ENCODE measurements around the gene ACOT11.

ACOT11 gene

DNA sequence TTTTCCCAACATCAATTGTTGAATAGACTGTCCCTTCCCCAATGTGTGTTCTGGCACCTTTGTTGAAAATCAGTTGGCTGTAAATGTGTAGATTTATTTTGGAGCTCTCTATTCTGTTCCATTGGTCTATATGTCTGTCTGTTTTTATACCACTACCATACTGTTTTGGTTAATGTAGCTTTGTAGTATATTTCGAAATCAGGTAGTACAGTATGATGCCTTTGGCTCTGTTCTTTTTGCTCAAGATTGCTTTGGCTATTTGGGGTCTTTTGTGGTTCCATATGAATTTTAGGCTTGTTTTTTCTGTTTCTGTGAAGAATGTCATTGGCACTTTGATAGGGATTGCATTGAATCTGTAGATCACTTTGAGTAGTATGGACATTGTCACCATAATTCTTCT lies 8.1 kb downstream of the ACOT11 start:
- TF ChIP-seq EZH2 (IDR thresholded peaks at IDR 0.05; ENCODE audit: borderline replicate concordance, low read depth, low read length, severe bottlenecking) = no peak
- TF ChIP-seq, protein P1, sequence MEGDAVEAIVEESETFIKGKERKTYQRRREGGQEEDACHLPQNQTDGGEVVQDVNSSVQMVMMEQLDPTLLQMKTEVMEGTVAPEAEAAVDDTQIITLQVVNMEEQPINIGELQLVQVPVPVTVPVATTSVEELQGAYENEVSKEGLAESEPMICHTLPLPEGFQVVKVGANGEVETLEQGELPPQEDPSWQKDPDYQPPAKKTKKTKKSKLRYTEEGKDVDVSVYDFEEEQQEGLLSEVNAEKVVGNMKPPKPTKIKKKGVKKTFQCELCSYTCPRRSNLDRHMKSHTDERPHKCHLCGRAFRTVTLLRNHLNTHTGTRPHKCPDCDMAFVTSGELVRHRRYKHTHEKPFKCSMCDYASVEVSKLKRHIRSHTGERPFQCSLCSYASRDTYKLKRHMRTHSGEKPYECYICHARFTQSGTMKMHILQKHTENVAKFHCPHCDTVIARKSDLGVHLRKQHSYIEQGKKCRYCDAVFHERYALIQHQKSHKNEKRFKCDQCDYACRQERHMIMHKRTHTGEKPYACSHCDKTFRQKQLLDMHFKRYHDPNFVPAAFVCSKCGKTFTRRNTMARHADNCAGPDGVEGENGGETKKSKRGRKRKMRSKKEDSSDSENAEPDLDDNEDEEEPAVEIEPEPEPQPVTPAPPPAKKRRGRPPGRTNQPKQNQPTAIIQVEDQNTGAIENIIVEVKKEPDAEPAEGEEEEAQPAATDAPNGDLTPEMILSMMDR (IDR thresholded peaks at IDR 0.05; ENCODE audit: borderline replicate concordance, extremely low read depth, low read length, poor library complexity, severe bottlenecking) = no peak
- Histone ChIP-seq H3K9me3 (ENCODE audit: insufficient read depth, low read length, severe bottlenecking) (no peaks in the 10 kb centered on the region), H3K36me3 (ENCODE audit: insufficient read depth, low read length) (no peaks in the 10 kb centered on the region), H4K20me1 (ENCODE audit: insufficient read depth, low read length) (no peaks in the 10 kb centered on the region), H3K4me2 (ENCODE audit: insufficient read depth, low read length) (no peak overlapping the region), H2AFZ (ENCODE audit: low read depth, low read length) (no peak overlapping the region), H3K79me2 (ENCODE audit: insufficient read depth, low read length) (no peaks in the 10 kb centered on the region), H3K9ac (ENCODE audit: low read depth, low read length) (no peak overlapping the region), H3K27me3 (ENCODE audit: insufficient read depth, low read length, poor library complexity) (no peaks in the 10 kb centered on the region), H3K27ac (ENCODE audit: low read length) (no peak overlapping the region), H3K4me1 (ENCODE audit: insufficient read depth, low read length) (no peaks in the 10 kb centered on the region), H3K4me3 (ENCODE audit: low read depth in 1 of 2, low read length in 2 of 2) (no peak overlapping the region)
- DNase-seq (no peak), ATAC-seq (ENCODE audit: insufficient read depth, low read depth) (no peak)

DNA sequence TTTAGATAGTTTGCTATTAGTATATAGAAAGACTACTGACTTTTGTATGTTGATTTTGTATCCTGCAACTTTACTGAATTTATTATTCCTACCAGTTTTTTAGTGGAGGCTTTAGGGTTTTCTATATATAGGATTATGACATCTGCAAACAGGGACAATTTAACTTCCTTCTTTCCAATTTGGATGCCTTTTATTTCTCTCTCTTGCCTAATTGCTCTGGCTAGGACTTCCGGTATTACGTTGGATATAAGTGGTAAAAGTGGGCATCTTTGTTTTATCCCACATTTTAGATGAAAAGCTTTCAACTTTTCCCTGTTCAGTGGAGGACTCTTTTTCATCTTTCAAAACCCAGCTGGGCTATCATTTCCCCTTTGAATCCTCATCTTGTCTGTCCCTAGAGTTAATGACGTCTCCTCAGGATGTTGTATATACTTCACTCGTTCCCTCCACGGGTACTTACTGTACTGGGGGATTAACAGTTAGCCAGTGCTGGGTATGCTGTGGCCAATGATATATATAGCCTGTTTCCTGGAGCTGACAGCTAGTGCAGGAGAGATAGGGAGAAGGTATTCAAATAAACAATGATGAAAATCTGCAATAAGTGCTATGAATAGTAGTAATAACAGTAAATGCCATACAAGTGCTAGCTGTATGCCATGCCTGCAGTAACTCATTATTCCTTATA lies 9.8 kb downstream of the ACOT11 start:
- TF ChIP-seq EZH2 (IDR thresholded peaks at IDR 0.05; ENCODE audit: borderline replicate concordance, low read depth, low read length, severe bottlenecking) = no peak
- TF ChIP-seq, protein P1 (IDR thresholded peaks at IDR 0.05; ENCODE audit: borderline replicate concordance, extremely low read depth, low read length, poor library complexity, severe bottlenecking) = no peak
- DNase-seq (no peak), ATAC-seq (ENCODE audit: insufficient read depth, low read depth) (no peak)
- Histone ChIP-seq H3K4me2 (ENCODE audit: insufficient read depth, low read length) (no peak overlapping the region), H3K4me1 (ENCODE audit: insufficient read depth, low read length) (no peaks in the 10 kb centered on the region), H3K9ac (ENCODE audit: low read depth, low read length) (no peak overlapping the region), H3K27ac (ENCODE audit: low read length) (no peak overlapping the region), H3K79me2 (ENCODE audit: insufficient read depth, low read length) (no peaks in the 10 kb centered on the region), H4K20me1 (ENCODE audit: insufficient read depth, low read length) (no peaks in the 10 kb centered on the region), H3K27me3 (ENCODE audit: insufficient read depth, low read length, poor library complexity) (no peaks in the 10 kb centered on the region), H2AFZ (ENCODE audit: low read depth, low read length) (no peak overlapping the region), H3K36me3 (ENCODE audit: insufficient read depth, low read length) (no peaks in the 10 kb centered on the region), H3K4me3 (ENCODE audit: low read depth in 1 of 2, low read length in 2 of 2) (no peak overlapping the region), H3K9me3 (ENCODE audit: insufficient read depth, low read length, severe bottlenecking) (no peaks in the 10 kb centered on the region)

DNA sequence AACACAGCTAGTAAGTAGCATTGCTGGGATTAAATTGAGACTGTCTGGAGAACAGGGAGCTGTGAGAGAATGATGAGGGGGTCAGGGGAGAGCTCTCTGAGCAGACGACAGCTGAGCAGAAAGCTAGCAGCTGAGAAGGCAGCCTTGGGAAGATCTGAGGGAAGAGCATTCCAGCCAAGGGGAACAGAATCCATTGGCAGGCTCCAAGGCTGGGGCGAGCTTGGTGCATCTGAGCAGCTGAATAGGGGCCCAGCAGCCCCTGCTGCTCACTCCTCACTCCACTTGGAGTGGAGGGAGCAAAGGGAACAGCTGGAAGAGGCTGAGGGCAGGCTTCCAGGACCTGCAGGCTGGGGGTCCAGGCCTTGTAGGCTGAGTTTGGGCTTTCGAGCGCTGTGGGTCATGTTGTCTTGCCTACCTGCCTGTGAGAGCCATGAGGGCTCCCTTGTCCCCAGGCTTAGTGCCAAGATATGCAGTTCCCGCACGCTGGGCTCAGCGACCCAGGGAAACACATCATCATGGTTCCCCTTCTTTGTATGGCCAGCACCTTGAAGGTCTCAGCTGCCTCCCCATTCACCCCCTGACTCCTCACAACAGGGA lies 10.5 kb downstream of the ACOT11 start:
- no peak overlapping the region for H3K4me3 ChIP-seq (ENCODE audit: low read depth in 1 of 2, low read length in 2 of 2)
- no peaks in the 10 kb centered on the region for H3K79me2 ChIP-seq (ENCODE audit: insufficient read depth, low read length)
- no peaks in the 10 kb centered on the region for H3K27me3 ChIP-seq (ENCODE audit: insufficient read depth, low read length, poor library complexity)
- no peak for DNase-seq
- no peaks in the 10 kb centered on the region for H3K36me3 ChIP-seq (ENCODE audit: insufficient read depth, low read length)
- H3K27ac ChIP-seq (ENCODE audit: low read length) = no peak overlapping the region
- ATAC-seq (ENCODE audit: insufficient read depth, low read depth) = no peak
- no peaks in the 10 kb centered on the region for H4K20me1 ChIP-seq (ENCODE audit: insufficient read depth, low read length)
- H2AFZ ChIP-seq (ENCODE audit: low read depth, low read length) = no peak overlapping the region
- no peaks in the 10 kb centered on the region for H3K9me3 ChIP-seq (ENCODE audit: insufficient read depth, low read length, severe bottlenecking)
- TF ChIP-seq, protein P1 (IDR thresholded peaks at IDR 0.05; ENCODE audit: borderline replicate concordance, extremely low read depth, low read length, poor library complexity, severe bottlenecking) = no peak
- TF ChIP-seq EZH2 (IDR thresholded peaks at IDR 0.05; ENCODE audit: borderline replicate concordance, low read depth, low read length, severe bottlenecking) = no peak
- no peaks in the 10 kb centered on the region for H3K4me1 ChIP-seq (ENCODE audit: insufficient read depth, low read length)
- H3K4me2 ChIP-seq (ENCODE audit: insufficient read depth, low read length) = no peak overlapping the region
- no peak overlapping the region for H3K9ac ChIP-seq (ENCODE audit: low read depth, low read length)
